Naive B cell (primary cell): ENCODE measurements around the gene MOK. TPM values are rescaled to one million over a fixed set of nuclear protein-coding genes. Genes with fewer than 3 reads are reported as not detected.
A peak's percentile ranks its signal among the peaks of the same experiment; 100 is the strongest.

Experiments used
- ATAC-seq, 2 donors: fragments of 150-1000 bp; cut with Tn5 transposase; 2 replicates each; pipeline ENCODE4 v1.10.0; 2021; ENCODE audit warnings: low read depth in 2 of 2, mild to moderate bottlenecking in 2 of 2, moderate library complexity in 2 of 2
- DNase-seq: peaks from one replicate; pipeline ENCODE4 v3.0.0; 2022
- H3K27ac Mint-ChIP-seq, 6 donors: one replicate each; pipeline ENCODE4 v1.8.0; 2020 to 2022; ENCODE audit warnings: mild to moderate bottlenecking in 6 of 6, mixed read lengths in 6 of 6, moderate library complexity in 5 of 6, inconsistent platforms in 2 of 6
- H3K27me3 Mint-ChIP-seq, 3 donors: one replicate each; pipeline ENCODE4 v1.8.0; 2021 to 2022; ENCODE audit warnings: mixed read lengths in 3 of 3, mild to moderate bottlenecking in 1 of 3
- H3K36me3 Mint-ChIP-seq, 2 donors: one replicate each; pipeline ENCODE4 v1.8.0; 2020 to 2022; ENCODE audit warnings: mixed read lengths in 2 of 2, inconsistent platforms in 1 of 2, mild to moderate bottlenecking in 1 of 2
- H3K4me1 Mint-ChIP-seq, 3 donors: one replicate each; pipeline ENCODE4 v1.8.0; 2020 to 2022; ENCODE audit warnings: mixed read lengths in 3 of 3, inconsistent platforms in 1 of 3, mild to moderate bottlenecking in 1 of 3, moderate library complexity in 1 of 3
- H3K4me3 Mint-ChIP-seq, 8 donors: one replicate each; pipeline ENCODE4 v1.8.0; 2020 to 2022; ENCODE audit warnings: mild to moderate bottlenecking in 8 of 8, mixed read lengths in 8 of 8, moderate library complexity in 8 of 8, inconsistent platforms in 2 of 8
- H3K9me3 Mint-ChIP-seq, 7 donors: one replicate each; pipeline ENCODE4 v1.8.0; 2020 to 2022; ENCODE audit warnings: mixed read lengths in 7 of 7, mild to moderate bottlenecking in 5 of 7, inconsistent platforms in 2 of 7, moderate library complexity in 1 of 7
- polyA plus RNA-seq, 6 donors: library from polyadenylated mRNA; unstranded; fragments of 300-500 nt; fragmentation: Illumina TruSeq; gene quantifications; one replicate each; pipeline ENCODE4 v1.2.3, GENCODE V29; 2021; ENCODE audit warnings: low read depth in 6 of 6

Gene MOK
- polyA plus RNA-seq, 6 donors from 2014 or later, result 0.64 to 2.0 (median 1.2) TPM; not detected in 1

- H3K4me1 Mint-ChIP-seq, result no peaks in the 10 kb centered on the region
- DNase-seq (no peak), ATAC-seq (no peak)
- H3K27ac Mint-ChIP-seq, result no peak overlapping the region
- no peaks in the 10 kb centered on the region for H3K36me3 Mint-ChIP-seq
- no peaks in the 10 kb centered on the region for H3K27me3 Mint-ChIP-seq
- H3K4me3 Mint-ChIP-seq, result no peak overlapping the region
- no peaks in the 10 kb centered on the region for H3K9me3 Mint-ChIP-seq
Observed at GRCh38 chr14:102264775-102265174, 40.2 kb downstream of the MOK start.

GRCh38 chr14:102264355-102264754 lies 40.6 kb downstream of the MOK start:
- Mint-ChIP-seq H3K9me3 (no peaks in the 10 kb centered on the region), H3K4me3 (no peak overlapping the region), H3K4me1 (no peaks in the 10 kb centered on the region), H3K36me3 (no peaks in the 10 kb centered on the region), H3K27ac (no peak overlapping the region), H3K27me3 (no peaks in the 10 kb centered on the region)
- DNase-seq, result no peak
- ATAC-seq, result no peak

DNA sequence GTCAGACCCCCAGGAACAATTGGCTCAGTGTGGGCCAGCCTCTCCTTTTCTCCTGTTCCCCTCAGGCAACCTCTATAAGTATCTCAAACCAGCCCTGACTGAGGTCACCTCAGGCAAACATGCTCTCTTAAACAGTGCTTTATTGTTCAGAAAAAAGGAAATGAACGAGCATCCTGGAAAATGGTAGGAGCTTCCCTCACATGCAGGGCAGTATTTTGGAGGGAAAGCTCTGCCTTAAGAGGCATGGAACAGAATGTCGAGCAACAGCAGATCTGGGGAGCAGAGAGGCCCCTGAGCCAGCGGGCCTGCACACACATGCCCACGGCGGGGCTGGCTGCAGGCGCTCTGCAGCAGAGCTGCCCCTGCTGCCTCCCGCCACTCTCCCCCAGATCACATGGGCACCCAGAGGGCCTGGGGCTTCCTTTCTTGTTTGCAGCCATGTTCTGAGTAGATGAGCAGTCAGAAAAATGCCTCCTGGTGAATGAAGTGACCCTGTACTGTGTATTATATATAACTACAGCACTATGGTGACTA lies 42.0 kb downstream of the MOK start:
- DNase-seq (no peak), ATAC-seq (no peak)
- Mint-ChIP-seq H3K4me3 (no peak overlapping the region), H3K4me1 (no peaks in the 10 kb centered on the region), H3K27me3 (peaks cover 0 to 9% (median 7%) of the 10 kb centered on the region in 3 donors), H3K36me3 (peaks cover 0 to 6% of the 10 kb centered on the region in 2 donors), H3K9me3 (no peaks in the 10 kb centered on the region), H3K27ac (no peak overlapping the region)

DNA sequence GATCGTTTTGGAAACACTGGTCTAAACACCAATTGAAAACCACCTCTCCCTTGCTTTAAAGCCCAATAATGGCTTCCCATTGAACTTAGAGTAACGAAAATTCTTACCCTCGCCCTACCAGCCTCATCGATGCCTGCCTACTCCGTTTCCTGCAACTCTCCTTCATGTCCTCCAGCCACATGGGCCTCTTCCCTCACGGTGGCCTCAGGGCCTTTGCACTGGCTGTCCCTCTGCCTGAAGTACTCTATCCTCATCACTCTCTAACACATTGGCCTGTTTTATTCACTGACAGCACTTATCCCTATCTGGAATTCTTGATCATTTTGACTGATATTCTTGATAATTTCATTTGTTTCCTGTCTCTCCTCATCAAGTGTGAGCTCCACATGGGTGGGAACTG lies 46.8 kb downstream of the MOK start:
- ATAC-seq (no peak), DNase-seq (no peak)
- Mint-ChIP-seq H3K27ac (no peak overlapping the region), H3K36me3 (peaks cover 0 to 6% of the 10 kb centered on the region in 2 donors), H3K9me3 (no peaks in the 10 kb centered on the region), H3K4me1 (no peaks in the 10 kb centered on the region), H3K4me3 (peak overlapping the region in 1 of 8 donors; percentile 81), H3K27me3 (peaks cover 0 to 11% (median 7%) of the 10 kb centered on the region in 3 donors)

- H3K27me3 Mint-ChIP-seq, result peaks cover 0 to 11% (median 7%) of the 10 kb centered on the region in 3 donors
- DNase-seq (no peak), ATAC-seq (no peak)
- H3K4me1 Mint-ChIP-seq, result no peaks in the 10 kb centered on the region
- H3K36me3 Mint-ChIP-seq, result peaks cover 0 to 6% of the 10 kb centered on the region in 2 donors
- H3K9me3 Mint-ChIP-seq, result no peaks in the 10 kb centered on the region
- no peak overlapping the region for H3K4me3 Mint-ChIP-seq
- H3K27ac Mint-ChIP-seq, result peak overlapping the region in 2 of 6 donors; percentile 19 to 32
Observed at GRCh38 chr14:102256716-102257115, 48.2 kb downstream of the MOK start.

GRCh38 chr14:102255401-102256190 lies 49.4 kb downstream of the MOK start:
- H3K27ac Mint-ChIP-seq, result no peak overlapping the region
- ATAC-seq (no peak), DNase-seq (no peak)
- H3K4me1 Mint-ChIP-seq, result no peaks in the 10 kb centered on the region
- H3K4me3 Mint-ChIP-seq, result no peak overlapping the region
- H3K27me3 Mint-ChIP-seq, result peaks cover 0 to 11% (median 7%) of the 10 kb centered on the region in 3 donors
- no peaks in the 10 kb centered on the region for H3K9me3 Mint-ChIP-seq
- peaks cover 0 to 6% of the 10 kb centered on the region in 2 donors for H3K36me3 Mint-ChIP-seq

DNA sequence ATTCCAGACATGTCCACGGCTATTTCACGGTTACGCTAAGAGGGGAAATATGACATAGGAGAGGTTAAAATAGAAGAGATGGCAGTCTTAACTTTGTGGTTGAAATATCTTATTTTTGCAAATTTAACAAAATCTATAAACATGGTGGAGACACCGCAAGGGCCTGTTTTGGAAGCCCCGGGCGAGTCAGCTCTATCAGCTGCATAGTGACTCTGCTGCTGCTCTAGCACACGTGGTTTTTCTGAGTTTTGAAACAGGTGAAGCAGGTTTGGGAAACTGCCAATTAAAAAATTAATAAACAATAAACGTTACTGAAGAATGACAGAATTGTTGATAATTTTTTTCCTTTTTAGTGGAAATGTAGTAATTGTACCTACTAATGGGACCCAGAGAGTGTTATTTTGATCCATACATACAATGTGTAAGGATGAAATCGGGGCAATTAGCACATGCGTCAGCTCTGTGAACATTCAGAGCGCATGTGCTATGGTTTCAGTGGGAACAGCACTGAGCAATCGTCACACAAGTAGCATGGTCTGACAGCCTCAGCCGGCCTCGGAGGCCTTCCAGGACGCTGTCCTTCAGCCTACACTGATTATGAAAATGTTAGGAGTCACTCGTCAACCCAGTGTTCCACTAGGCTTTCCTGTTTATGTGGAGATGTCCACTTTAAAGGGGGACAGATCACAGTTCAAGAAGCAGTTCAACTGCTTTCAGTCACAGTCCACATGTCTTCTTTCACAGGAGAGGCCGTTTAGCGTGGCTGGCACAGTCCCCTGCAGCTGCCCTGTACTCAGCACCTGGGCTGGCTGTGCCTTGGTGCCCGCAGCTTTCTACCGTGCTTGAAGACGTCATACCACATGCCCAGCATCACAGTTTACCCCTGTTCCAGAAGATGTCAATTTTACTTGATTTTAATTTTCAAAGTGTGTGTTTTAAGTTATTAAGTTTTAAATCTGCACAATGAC lies 51.8 kb downstream of the MOK start:
- Mint-ChIP-seq H3K27ac (no peak overlapping the region), H3K4me3 (no peak overlapping the region), H3K4me1 (no peaks in the 10 kb centered on the region), H3K36me3 (peaks cover 0 to 2% of the 10 kb centered on the region in 2 donors), H3K9me3 (no peaks in the 10 kb centered on the region), H3K27me3 (peaks cover 0 to 3% (median 1%) of the 10 kb centered on the region in 3 donors)
- DNase-seq (no peak), ATAC-seq (no peak)

DNA sequence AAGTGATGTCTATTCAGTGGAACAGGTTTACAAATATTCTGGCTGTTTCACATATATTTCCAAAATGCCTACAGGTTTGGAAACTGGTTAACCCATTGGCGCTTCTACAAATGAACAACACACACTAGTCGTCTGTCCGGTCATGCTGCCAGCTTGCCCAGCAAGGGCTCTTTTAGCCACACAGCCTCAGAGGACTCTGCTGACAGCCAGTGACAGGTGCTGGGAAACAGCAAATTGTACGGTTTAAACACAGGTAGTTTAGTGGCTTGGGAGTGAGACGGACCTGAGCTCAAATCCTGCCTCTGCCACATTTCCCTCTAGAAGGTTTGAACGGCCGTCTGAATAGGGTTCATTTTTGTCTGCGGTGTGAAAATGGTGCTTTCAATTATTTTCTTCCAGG lies 53.8 kb downstream of the MOK start:
- no peak for DNase-seq
- H3K36me3 Mint-ChIP-seq, result no peaks in the 10 kb centered on the region
- H3K9me3 Mint-ChIP-seq, result no peaks in the 10 kb centered on the region
- no peak overlapping the region for H3K4me3 Mint-ChIP-seq
- H3K4me1 Mint-ChIP-seq, result no peaks in the 10 kb centered on the region
- ATAC-seq, result no peak
- H3K27me3 Mint-ChIP-seq, result no peaks in the 10 kb centered on the region
- H3K27ac Mint-ChIP-seq, result no peak overlapping the region

DNA sequence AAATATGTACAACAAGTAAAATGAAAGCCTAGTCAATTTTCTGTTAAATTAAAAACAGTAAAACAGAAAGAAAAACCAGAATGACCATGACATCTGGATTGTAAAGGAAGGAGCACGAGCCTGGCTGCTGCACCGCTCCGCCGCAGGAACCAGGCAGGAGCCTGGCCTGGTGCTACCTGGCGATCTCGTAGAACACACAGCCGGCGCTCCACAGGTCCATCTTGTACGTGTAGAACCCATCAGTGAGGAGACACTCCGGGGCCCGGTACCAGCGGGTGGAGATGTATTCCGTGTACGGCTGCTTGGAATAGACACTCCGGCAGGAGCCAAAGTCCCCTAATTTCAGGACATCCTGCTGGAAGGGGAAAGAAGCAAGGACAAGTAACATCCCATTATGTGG lies 54.3 kb downstream of the MOK start:
- Mint-ChIP-seq H3K4me1 (no peaks in the 10 kb centered on the region), H3K4me3 (no peak overlapping the region), H3K27ac (peak overlapping the region in 1 of 6 donors; percentile 54), H3K9me3 (no peaks in the 10 kb centered on the region), H3K27me3 (no peaks in the 10 kb centered on the region), H3K36me3 (no peaks in the 10 kb centered on the region)
- DNase-seq (no peak), ATAC-seq (no peak)

- no peak overlapping the region for H3K4me3 Mint-ChIP-seq
- H3K27me3 Mint-ChIP-seq, result no peaks in the 10 kb centered on the region
- H3K9me3 Mint-ChIP-seq, result no peaks in the 10 kb centered on the region
- no peak for DNase-seq
- no peaks in the 10 kb centered on the region for H3K4me1 Mint-ChIP-seq
- no peak for ATAC-seq
- no peaks in the 10 kb centered on the region for H3K36me3 Mint-ChIP-seq
- H3K27ac Mint-ChIP-seq, result no peak overlapping the region
Observed at GRCh38 chr14:102249981-102250380, 55.0 kb downstream of the MOK start.

- H3K4me1 Mint-ChIP-seq, result no peaks in the 10 kb centered on the region
- H3K27ac Mint-ChIP-seq, result peak overlapping the region in 1 of 6 donors; percentile 67
- H3K36me3 Mint-ChIP-seq, result no peaks in the 10 kb centered on the region
- no peak overlapping the region for H3K4me3 Mint-ChIP-seq
- H3K27me3 Mint-ChIP-seq, result no peaks in the 10 kb centered on the region
- no peak for DNase-seq
- ATAC-seq, result no peak
- H3K9me3 Mint-ChIP-seq, result no peaks in the 10 kb centered on the region
Observed at GRCh38 chr14:102249041-102249440, 55.9 kb downstream of the MOK start.

- Mint-ChIP-seq H3K27me3 (no peaks in the 10 kb centered on the region), H3K27ac (no peak overlapping the region), H3K36me3 (no peaks in the 10 kb centered on the region), H3K9me3 (no peaks in the 10 kb centered on the region), H3K4me1 (no peaks in the 10 kb centered on the region), H3K4me3 (no peak overlapping the region)
- ATAC-seq (no peak), DNase-seq (no peak)
Observed at GRCh38 chr14:102248121-102248520, 56.8 kb downstream of the MOK start.

GRCh38 chr14:102246071-102246470 lies 58.9 kb downstream of the MOK start:
- no peak for ATAC-seq
- H3K36me3 Mint-ChIP-seq, result no peaks in the 10 kb centered on the region
- H3K27ac Mint-ChIP-seq, result no peak overlapping the region
- no peak overlapping the region for H3K4me3 Mint-ChIP-seq
- H3K4me1 Mint-ChIP-seq, result no peaks in the 10 kb centered on the region
- no peak for DNase-seq
- H3K9me3 Mint-ChIP-seq, result no peaks in the 10 kb centered on the region
- H3K27me3 Mint-ChIP-seq, result no peaks in the 10 kb centered on the region
